HG03469 (cell line): ENCODE measurements around the gene SUFU.

Source experiments
- ATAC-seq: cut with Tn5 transposase; IDR thresholded peaks from one replicate; pipeline ENCODE4 v1.9.1; 2021; ENCODE audit warnings: mild to moderate bottlenecking, moderate library complexity, moderate number of reproducible peaks; ENCODE audit not compliant: unreplicated experiment

Gene SUFU

DNA sequence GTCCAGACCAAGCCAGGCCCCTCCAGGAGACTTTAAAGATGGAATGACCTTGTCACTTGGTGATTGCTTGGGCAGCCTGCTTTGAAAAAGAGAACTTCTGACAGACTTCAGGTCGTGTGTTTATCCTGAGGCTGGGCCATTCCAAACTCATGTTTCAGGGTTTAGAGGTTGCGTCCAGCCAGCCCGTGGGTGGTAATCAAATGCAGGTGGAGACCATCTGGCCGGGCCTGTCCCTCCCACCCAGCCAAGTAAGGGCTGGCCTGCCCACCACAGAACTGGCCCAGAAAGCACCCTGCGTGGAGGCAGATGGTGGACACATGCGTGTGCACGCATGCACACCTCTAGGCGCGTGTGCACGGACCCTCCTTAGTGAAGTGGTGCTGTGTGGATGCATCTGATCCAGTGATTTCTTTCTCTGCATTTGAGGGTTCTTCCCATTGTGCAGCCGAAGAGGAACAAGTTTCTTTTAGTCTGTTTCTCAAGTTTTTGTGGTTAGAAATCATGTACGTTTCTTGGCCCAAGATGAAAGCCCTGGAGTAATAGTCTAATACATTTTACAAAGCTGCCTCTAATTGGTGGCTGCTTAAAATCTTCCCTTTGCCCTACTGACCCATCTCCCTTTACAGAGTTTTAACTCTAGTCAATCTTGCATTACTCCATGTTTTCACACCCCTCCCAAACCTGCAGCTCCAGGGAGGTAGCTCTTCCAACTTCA is 43.0 kb downstream of the SUFU start:
- no peak for ATAC-seq

DNA sequence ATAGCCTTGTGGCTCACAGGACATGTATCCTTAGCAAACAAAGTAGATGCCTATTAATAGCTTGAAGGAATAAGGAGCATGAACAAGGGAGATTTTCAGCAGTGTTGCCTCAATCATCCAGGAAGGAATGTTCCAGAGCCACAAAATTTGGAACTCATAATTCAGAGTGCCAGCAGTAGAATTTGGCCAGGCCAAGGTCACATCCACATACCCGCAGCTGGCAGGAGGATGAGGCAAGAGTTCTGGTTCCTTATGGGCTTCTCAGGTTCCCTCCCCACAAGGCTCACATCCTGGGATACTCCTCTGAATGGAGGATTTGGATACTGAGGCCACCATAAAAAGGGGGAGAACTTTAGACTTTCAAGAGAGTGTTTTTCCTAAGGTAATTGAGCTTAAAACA is 45.8 kb downstream of the SUFU start:
- no peak for ATAC-seq

DNA sequence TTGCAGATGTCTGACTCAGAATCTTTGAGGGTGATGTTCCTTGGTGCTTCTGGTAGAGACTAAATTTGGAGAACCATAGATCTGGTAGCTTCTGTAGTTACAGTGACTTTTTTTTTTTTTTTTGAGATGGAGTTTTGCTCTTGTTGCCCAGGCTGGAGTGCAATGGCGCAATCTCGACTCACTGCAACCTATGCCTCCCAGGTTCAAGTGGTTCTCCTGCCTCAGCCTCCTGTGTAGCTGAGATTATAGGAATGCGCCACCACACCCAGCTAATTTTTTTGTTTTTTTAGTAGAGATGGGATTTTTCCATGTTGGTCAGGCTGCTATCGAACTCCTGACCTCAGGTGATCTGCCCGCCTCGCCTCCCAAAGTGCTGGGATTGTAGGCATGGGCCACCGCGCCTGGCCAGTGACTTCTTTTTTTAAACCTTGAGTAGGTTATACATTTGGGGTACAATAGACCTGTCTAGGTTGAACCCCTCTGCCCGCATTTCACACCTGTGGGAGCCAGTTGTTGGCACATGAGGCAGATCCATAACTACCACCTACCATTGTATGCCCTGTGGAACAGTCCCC is 47.0 kb downstream of the SUFU start:
- no peak for ATAC-seq

DNA sequence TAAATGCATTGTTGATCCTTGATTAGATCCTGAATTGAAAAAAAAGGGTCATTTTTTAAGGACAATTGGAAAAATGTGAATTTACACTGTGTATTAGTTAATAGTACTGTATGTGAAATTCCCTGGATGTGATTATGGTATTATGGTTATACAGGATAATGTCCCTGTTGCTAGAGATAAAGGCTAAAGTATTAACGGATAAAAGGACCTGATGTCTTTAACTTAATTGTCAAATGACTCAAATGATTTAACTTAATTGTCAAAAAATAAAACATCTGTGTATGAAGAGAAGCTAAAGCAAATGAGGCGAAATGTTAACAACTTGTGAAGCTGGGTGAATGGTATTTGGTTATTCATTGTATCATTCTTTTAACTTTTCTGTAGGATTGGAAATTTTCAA is 48.8 kb downstream of the SUFU start:
- ATAC-seq, result no peak

DNA sequence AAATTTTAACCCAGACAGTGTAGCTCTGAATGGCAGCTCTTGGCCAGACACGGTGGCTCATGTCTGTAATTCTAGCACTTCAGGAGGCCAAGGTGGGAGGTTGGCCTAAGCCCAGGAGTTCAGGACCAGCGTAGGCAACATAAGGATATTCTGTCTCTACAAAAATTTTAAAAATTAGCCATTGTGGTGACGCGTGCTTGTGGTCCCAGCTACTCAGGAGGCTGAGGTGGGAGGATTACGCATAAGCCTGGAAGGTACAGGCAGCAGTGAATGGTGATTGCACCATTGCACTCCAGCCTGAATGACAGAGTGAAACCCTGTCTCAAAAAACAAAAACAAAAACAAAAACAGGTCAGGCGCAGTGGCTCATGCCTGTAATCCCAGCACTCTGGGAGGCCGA is 50.0 kb downstream of the SUFU start:
- ATAC-seq, result no peak

DNA sequence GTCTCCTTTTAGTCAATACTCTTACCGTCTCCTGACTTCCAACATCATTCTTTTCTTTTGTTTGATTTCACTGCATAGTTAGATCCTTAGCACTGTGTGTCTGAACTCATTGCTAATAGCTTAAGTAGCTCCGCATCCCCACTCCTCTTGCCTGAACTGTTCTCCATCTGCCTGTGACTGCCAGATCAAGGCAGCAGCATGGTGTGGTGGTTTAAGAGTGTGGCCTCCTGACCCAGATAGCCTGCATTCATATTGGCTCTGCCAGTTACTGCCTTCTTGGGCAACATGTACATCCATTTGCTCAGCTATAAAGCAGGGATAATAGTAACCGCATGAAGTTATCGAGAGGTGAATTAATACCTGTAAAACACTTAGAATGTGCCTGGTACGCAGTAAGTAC is 50.8 kb downstream of the SUFU start:
- ATAC-seq, result no peak

DNA sequence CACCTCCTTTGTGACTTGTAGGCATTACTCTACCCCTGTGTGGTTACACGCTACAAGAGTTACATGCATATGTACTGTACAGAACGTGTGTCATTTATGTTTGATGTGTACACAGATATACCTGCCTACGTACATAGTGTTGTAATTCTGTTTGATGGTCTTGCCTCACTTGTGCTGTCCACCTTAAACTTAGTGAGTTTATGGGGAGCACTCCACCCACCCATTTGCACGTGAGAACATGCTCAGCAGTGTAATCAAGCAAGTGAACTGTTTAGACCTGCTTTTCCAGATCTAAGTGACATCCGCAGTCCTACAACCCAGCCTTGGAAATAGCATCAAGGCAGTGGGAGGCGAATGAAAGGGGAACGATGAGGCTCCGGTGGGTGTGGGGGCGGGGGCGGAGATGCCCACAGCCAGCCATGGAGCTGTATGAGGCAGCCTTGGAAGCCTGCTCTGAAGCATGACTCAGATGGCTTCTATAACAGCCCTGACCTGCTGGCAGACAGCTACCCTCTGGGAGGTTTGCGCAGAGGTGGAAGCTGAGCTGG is 52.1 kb downstream of the SUFU start:
- ATAC-seq, result no peak

DNA sequence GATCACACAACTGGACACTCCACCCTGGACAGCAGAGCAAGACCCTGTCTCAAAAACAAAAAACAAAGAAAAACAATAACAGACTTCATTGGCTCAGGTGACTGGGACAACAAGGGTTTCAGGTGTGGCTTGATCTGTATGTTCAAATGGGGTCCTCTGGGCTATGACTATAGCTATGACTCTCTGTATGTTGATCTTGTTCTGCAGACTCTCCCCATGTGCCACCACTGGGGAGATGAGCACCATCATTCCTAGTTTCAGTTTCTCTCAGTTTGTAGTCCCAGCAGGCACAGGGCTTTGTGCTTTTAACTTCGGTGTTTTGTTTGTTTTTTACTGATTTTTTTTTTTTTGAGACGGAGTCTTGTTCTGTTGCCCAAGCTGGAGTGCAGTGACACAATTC is 53.8 kb downstream of the SUFU start:
- ATAC-seq, result no peak

DNA sequence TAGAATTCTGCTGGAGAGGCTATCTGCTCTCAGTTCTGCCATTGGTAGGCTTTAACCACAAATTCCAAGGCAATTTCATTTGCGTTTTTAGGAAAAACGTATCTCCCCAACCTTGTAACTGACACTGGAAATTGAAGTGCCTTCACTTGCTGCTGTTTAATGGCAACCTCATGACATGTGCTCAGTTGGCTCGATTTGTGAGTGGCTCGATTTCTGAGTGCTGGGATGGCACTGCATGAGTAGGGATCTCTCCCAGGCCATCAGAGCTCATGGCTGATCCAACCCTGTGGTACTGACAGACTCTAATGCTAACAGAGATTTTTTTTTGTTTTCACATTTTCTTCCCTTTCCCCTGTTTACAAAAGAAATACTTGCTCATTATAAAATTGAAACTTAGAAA is 56.0 kb downstream of the SUFU start:
- ATAC-seq, result no peak

DNA sequence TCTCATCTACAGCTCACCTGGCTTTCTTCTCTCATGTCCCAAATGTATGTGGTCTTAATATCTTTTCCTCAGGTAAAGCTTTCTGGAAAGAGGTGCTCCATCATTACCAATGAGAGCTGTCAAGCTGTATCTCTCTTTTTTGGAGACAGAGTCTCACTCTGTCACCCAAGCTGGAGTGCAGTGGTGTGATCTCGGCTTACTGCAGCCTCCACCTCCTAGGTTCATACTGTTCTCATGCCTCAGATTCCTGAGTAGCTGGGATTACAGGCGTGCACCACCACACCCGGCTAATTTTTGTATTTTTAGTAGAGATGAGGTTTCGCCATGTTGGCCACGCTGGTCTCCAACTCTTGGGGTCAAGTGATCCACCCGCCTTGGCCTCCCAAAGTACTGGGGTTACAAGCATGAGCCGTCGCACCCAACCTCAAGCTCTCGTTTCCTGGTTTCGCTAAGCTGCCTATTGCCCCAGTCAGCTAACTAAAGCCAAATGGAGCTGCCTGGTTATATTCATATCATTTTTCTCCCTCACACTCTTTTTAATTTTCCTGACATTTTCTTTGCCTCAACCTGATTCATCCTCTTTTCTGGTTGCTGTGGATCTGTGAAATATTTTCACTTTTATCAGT is 60.5 kb downstream of the SUFU start:
- no peak for ATAC-seq

DNA sequence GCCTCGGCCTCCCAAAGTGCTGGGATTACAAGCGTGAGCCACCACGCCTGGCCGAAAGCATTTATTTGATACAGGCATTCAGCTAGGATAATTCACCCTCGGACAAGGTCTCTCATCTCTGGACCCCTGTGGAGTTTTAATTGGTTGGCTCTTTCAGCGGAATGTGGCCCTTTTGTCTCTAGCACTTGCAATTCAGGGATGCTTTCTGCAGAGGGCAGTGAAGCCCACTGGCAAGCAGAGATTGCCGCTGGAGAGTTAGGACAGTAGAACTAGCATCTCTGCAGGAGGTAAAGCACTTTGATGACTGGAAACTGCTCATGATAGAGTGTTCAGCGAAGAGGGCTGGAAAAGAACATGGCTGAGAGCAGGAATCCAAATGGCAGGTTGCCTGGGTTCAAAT is 62.0 kb downstream of the SUFU start:
- no peak for ATAC-seq

DNA sequence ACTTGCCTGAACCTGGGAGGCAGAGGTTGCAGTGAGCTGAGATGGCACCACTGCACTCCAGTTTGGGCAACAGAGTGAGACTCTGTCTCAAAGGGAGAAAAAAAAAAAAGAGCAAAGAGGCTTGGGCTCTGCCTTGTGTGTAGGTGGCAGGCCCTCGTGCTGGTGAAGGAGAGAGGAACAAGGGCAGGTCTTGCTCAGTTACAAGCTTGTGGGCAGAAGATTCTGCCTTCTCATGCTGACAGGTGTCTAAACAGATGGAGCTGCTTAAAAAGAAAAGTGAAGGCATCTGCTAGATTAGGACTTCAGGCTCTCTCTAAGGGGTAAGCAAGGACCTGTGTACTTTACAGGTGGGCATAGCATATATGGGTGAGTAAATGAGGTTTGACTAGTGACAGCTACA is 75.0 kb downstream of the SUFU start:
- ATAC-seq, result no peak

DNA sequence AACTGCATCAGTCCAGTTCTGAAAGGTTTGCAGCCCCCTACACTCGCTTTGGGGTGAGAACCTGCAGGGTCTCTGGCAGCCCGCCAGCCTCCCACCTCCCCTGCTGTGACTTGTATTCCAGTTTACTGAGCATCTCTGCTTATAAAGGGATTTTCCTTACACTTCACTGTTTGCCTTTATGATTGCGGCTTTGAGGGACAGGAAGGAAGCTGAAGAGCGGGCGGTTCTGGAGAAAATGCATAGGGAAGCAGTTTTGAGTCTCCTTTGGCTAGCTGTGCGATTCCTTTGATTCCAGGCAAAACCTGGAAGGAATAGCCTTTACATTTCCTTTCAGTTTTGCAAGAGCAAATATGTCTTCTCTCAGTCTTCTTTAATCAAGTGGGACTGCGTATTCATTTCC is 75.6 kb downstream of the SUFU start:
- no peak for ATAC-seq

DNA sequence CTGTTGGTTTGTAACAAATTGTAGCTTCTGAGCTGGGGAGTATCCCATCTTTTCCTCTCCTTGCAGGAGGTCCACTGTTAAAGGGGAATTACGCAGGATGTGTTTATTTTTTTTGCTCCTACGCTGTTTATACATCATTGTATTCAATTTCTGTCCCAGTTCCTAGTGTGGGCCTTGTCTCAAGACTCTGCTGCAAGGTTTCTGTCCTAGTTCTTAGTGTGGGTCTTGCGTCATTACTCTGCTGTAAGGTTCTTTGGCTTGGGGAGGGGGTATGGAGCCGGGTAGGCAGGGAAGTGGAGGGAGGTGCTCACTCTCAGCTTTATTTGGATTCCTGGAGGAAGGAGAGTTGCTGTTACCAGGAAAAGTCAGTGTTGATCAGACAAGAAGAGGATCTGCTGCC is 76.5 kb downstream of the SUFU start:
- ATAC-seq, result no peak

DNA sequence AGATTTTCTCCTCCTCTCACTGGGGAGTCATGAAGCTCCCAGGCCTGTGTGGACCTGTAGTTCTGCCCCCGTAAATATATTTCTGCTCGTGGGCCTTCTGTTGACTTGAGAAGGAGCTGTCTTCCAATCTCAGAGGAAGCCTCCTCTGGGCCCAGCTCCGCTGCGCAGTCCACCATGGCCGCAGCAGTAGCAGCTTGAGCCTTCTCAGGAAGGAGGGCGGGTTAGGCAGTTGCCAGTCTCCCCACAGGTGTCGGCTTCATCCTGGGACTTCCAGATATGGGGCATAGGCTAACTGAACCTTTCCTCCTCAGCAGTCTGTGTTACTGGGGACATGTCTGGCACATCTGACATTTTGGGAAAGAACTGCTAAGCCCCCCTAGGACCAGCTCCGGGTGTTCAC is 77.6 kb downstream of the SUFU start:
- no peak for ATAC-seq

DNA sequence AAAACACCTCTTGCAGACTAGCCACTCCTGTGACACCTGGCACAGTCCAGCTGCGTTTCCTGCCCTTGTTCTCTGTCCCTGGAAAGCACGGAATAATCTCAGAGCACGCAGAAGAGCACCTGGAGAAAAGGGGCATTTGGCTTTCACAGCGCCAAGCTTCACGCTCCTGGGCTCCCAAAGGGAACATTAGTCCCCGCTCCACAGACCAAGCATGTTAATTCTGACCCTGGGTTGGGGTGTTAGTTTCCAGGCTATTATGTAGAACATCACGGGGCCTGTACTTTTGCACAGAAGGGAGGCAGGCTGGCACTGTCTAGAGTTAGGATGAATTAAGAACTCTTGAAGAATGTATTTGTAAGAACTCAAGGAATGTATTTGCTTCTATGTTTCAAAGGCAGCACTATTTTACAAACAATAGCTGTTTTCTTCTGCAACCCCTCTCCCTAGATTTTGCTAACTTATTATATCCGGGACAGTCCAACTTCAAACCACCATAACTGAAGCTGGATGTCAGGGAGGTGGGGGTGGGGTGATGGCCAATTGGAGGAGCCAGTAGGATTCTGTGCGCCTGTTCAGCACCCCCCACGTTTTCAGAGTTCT is 78.3 kb downstream of the SUFU start:
- no peak for ATAC-seq

DNA sequence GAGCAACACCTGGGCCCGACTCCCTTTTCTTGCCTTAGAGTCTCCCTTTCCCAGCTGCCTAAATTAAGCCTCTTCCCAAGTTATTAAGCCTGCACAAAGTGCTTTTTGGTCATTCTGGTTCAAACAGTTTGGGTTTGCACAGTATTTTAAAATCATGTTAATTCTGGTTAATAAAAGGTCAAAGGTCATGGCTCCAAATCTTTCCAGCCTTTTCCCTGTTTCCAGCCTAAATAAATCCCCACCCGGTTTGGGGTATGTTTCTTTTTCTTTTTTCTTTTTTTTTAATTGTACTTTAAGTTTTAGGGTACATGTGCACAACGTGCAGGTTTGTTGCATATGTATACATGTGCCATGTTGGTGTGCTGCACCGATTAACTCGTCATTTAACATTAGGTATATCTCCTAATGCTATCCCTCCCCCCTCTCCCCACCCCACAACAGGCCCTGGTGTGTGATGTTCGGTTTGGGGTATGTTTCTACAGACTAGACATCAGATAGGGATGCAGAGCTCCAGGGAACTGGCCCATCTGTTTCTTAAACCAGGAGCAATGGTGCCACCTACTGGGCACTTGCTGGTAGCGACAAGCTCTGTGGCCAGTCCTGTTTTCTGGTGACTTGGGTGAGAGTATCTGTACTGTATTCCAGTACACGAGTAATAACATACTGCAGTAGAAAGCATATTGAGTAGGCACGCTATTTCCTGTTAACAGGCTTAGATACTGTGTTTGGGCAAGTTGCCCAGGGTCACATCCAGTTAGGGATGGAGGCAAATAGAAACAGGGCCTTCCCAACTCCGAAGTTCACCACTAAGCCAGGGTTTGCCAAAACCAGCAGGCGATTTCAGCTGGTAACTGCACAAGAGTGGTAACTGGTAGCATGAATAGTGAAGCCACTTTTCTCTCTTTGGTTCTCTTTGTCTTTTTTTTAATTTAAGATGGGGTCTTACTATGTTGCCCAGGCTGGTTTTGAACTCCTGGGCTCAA is 80.0 kb downstream of the SUFU start:
- no peak for ATAC-seq

DNA sequence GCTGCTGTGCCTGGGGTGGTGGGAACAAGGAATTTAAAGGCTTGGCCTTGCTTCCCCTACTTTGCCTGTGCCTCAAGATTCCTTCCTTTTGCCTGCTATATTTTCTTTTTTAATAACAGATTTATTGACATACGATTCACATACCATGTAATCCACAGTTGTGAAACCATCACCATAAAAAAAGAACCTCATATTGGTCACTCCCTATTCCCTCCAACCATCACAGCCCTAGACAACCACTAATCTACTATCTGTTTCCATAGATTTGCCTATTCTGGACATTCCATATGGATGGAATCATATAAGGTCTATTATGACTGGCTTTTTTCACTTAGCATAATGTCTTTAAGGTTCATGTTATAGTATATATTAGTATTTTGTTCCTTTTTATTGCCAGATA is 81.3 kb downstream of the SUFU start:
- ATAC-seq, result no peak

DNA sequence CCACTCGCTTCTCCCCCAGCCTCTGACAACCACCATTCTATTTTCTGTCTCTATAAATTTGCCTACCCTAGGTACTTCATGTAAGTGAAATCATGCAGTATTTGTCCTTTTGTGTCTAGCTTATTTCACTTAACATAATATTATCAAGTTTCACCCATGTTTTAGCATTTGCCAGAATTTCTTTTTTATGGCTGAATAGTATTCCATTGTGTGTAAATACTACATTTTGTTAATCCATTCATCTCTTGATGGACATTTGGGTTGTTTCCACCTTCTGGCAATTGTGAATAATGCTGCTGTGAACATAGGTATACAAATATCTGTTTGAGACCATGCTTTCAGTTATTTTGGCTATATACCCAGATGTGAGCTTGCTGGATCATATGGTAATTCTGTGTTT is 83.1 kb downstream of the SUFU start:
- no peak for ATAC-seq

DNA sequence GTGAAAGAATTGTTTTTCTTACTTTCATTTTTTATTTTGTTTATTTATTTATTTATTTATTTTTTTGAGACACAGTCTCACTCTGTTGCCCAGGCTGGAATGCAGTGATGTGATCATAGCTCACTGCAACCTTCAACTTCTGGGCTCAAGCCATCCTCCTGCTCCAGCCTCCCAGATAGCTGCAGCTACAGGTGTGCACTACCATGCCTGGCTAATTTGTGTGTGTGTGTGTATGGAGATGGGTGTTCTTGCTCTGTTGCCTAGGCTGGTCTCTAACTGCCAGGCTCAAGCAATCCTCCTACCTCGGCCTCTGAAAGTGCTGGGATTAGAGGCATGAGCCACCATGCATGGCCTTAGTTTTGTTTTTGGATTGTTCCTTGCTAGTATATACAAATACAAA is 85.1 kb downstream of the SUFU start:
- no peak for ATAC-seq
